Heart right ventricle (tissue), 16 donors: Measurements from ENCODE around the gene ERBB4. TPM values are rescaled to one million over a fixed set of nuclear protein-coding genes. Genes with fewer than 3 reads are reported as not detected.

ENCODE experiments used
- ATAC-seq, 8 donors: fragments of 200-7000 bp; cut with Tn5 transposase; one replicate each; pipeline ENCODE4 v1.9.1; 2020; ENCODE audit warnings: mild to moderate bottlenecking in 8 of 8, moderate library complexity in 8 of 8, moderate number of reproducible peaks in 1 of 8
- DNase-seq, 2 donors: peaks; one replicate each; pipeline ENCODE4 v3.0.0-alpha.2; 2020
- H3K27ac ChIP-seq, 10 donors: fragments of 200-600 bp; sonication (generic) in 2 of 10; one replicate each; pipeline versions ENCODE4 v1.5.0 to v1.8.0; 2020 to 2022; ENCODE audit warnings: mild to moderate bottlenecking in 3 of 10
- H3K27me3 ChIP-seq, 7 donors: fragments of 200-600 bp; one replicate each; pipeline ENCODE4 v1.8.0; 2021 to 2022; ENCODE audit warnings: mild to moderate bottlenecking in 2 of 7
- H3K36me3 ChIP-seq, 9 donors: fragments of 200-600 bp; sonication (generic) in 1 of 9; one replicate each; pipeline versions ENCODE4 v1.5.0 to v1.8.0; 2020 to 2022; ENCODE audit warnings: mild to moderate bottlenecking in 2 of 9
- H3K4me1 ChIP-seq, 9 donors: fragments of 200-600 bp; sonication (generic) in 1 of 9; one replicate each; pipeline versions ENCODE4 v1.5.0 to v1.8.0; 2020 to 2022; ENCODE audit warnings: mild to moderate bottlenecking in 4 of 9
- H3K4me3 ChIP-seq, 10 donors: fragments of 200-600 bp; sonication (generic) in 2 of 10; one replicate each; pipeline versions ENCODE4 v1.5.0 to v1.8.0; 2020 to 2022; ENCODE audit warnings: mild to moderate bottlenecking in 7 of 10, moderate library complexity in 2 of 10
- H3K9me3 ChIP-seq, 11 donors: fragments of 200-600 bp in 10 of 11; sonication (generic) in 2 of 11; one replicate each; pipeline versions ENCODE4 v1.5.0 to v1.8.0; 2013 to 2022; ENCODE audit warnings: mild to moderate bottlenecking in 2 of 11, control low read depth in 1 of 11, moderate library complexity in 1 of 11
- CTCF ChIP-seq, 9 donors: fragments of 200-600 bp; sonication (generic) in 2 of 9; IDR thresholded peaks; one replicate each; pipeline versions ENCODE4 v1.5.0 to v1.8.0; 2021 to 2022; ENCODE audit warnings: antibody characterized with exemption in 9 of 9, mild to moderate bottlenecking in 5 of 9, moderate library complexity in 1 of 9
- WGBS, 2 donors: extraction: QIAGEN DNeasy Blood & Tissue Kit; methylation state at CpG; one replicate each; pipeline ENCODE4 v1.1.7; 2013; ENCODE audit warnings: inconsistent platforms in 1 of 2; 5-methylcytosine and 5-hydroxymethylcytosine counted together
- intact Hi-C, 10 donors: fragments of 100-400 bp; cut with DNase I; formaldehyde crosslinking; loops; one replicate each; pipeline versions ENCODE4 v1.11.1 to v1.14.2; 2022
- polyA plus RNA-seq, 2 donors: library from polyadenylated mRNA; stranded (reverse); fragments of 200-250 nt; gene quantifications; one replicate each; pipeline ENCODE4 v1.2.3, GENCODE V29; 2013
- total RNA-seq, 10 donors: library from RNA; stranded (reverse); fragmentation: NEBNext Ultra II Directional in 3 of 10; extraction: Animal tissue kit (Norgen Biotek cat#: 25700) in 3 of 10; gene quantifications; one replicate each; pipeline versions ENCODE4 v1.2.1 to v1.2.4, GENCODE V29; 2021 to 2023
- donor health status: Arrhythmogenic right ventricular cardiomyopathy.
- donor health status: ischemic (EF 13 %, LVEDD 7.1; RV severe dilation, severe dysfunction).
- donor health status: healthy with polysubstance abuse.
- donor health status: DM: no; HTN: yes; CAD: no.
- donor health status: DM: no; HTN: no; CAD: no.
- donor health status: ischemic (EF 25% LVEDD 6.9; RV normal size, moderate dysfunction).
- donor health status: ischemic (EF 25% LVEDD 5.7; RV mildly dilated, moderate dysfunction).
- donor health status: healthy.
- donor health status: DM: yes; HTN: yes; CAD: no.
- donor health status: Ischemic cardiomyopathy.
- donor health status: ischemic (EF 35%, LVEDD 5.7; RV mildly dilated, moderate dysfunction).
- donor health status: nonischemic (EF 11% LVEDD 7.7; RV severe dilation, severe dysfunction).
- donor health status: DM: yes; HTN: yes; CAD: no.
- donor health status: PGD.
- donor health status: ischemic (EF 29% LVEDD 5.4; RV normal size, mild dysfunction).
- donor health status: nonischemic (EF 23%, LVEDD 6.1; RV moderate dilation, normal function).

Gene ERBB4
- total and polyA plus RNA-seq, 12 donors, result 1.2 to 24.6 (median 16.1) TPM

DNA sequence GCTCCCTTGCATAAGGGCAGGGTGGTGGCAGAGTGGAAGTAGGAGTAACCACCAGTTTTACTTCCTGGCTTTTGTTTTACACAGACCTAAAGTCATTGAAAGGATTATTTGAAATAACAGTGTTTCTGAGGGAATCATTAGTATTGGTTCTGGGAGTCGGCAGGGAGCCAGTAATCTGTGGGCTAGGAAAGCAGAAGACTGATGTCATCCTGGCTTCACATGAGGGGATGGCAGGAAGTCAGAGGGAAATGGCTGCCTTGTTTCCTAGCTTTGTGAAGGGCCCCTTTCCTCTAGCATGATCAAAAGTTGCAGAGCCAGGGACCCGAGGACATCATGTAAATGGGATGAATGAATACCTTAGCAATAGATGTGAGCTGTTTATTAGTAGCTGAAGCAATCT is 1189.6 kb downstream of the ERBB4 start:
- H3K36me3 ChIP-seq, result no peaks in the 10 kb centered on the region
- H3K27ac ChIP-seq, result no peak overlapping the region
- DNase-seq (no peak), ATAC-seq (no peak)
- TF ChIP-seq CTCF (IDR thresholded peaks at IDR 0.05), result no peak
- H3K27me3 ChIP-seq, result no peaks in the 10 kb centered on the region
- H3K9me3 ChIP-seq, result peaks cover 0 to 15% (median 0%) of the 10 kb centered on the region in 11 donors
- H3K4me3 ChIP-seq, result no peak overlapping the region
- WGBS, 2 donors, result 45 to 54% methylated on average over 2 of the region's 2 CpGs
- intact Hi-C loops, result no loop called here
- no peaks in the 10 kb centered on the region for H3K4me1 ChIP-seq

DNA sequence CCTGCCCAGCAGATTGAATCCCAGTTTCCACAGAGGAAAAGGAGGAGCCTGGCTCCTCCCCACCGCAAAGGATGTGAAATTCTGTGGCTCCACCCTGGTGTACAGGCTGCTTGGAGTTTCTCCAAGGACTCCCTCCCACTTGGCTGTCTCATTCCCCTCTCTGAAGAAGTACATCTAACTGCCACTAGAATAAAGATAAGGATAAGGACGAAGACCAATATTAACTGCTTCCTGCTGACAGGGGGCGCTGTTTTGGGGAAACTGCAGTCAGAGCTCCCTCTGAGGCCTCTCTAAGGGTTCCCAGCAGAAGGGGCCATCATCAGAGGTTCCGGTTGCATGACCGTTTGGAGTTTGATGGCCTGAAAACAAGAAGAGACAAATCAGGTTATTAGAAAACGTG is 1191.3 kb downstream of the ERBB4 start:
- no peak overlapping the region for H3K27ac ChIP-seq

GRCh38 chr2:211344289-211344688 is 1194.3 kb downstream of the ERBB4 start:
- ATAC-seq (no peak), DNase-seq (no peak)
- H3K4me1 ChIP-seq, result no peaks in the 10 kb centered on the region
- H3K4me3 ChIP-seq, result no peak overlapping the region
- no peak for TF ChIP-seq CTCF (IDR thresholded peaks at IDR 0.05)
- no peaks in the 10 kb centered on the region for H3K27me3 ChIP-seq
- intact Hi-C loops, result no loop called here
- H3K9me3 ChIP-seq, result peaks cover 0 to 15% (median 0%) of the 10 kb centered on the region in 11 donors
- no peak overlapping the region for H3K27ac ChIP-seq
- H3K36me3 ChIP-seq, result no peaks in the 10 kb centered on the region

More for the DNA sequence above, 1191.3 kb downstream of the ERBB4 start:
- intact Hi-C loops, result no loop called here
- no peaks in the 10 kb centered on the region for H3K36me3 ChIP-seq
- 67 to 75% methylated on average over 6 of the region's 6 CpGs for WGBS, 2 donors
- H3K4me1 ChIP-seq, result no peaks in the 10 kb centered on the region
- no peak for DNase-seq
- H3K27me3 ChIP-seq, result no peaks in the 10 kb centered on the region
- no peak for TF ChIP-seq CTCF (IDR thresholded peaks at IDR 0.05)
- H3K4me3 ChIP-seq, result no peak overlapping the region
- peaks cover 0 to 15% (median 0%) of the 10 kb centered on the region in 11 donors for H3K9me3 ChIP-seq
- ATAC-seq, result no peak

DNA sequence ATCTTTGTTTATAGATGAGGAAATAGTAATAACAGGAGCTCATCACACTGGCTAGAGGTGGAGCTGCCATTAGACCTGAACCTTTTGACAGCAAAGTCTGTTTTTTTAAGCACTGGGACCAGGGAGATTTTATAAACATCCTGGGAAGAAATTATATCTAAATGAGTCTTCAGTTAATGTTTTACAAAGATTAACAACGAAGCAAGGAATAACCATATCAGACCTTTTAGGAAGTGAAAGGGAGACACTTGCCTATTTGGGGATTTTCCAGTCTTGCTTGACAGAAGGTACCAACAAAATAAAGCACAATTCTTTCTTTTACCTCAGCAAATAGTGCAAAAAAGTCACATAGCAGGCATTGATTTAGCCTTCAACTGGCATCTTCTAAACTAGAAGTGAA is 1205.2 kb downstream of the ERBB4 start:
- no peak for TF ChIP-seq CTCF (IDR thresholded peaks at IDR 0.05)
- Histone ChIP-seq H3K36me3 (no peaks in the 10 kb centered on the region), H3K27ac (no peak overlapping the region), H3K27me3 (no peaks in the 10 kb centered on the region), H3K4me3 (no peak overlapping the region), H3K4me1 (no peaks in the 10 kb centered on the region), H3K9me3 (no peaks in the 10 kb centered on the region)
- ATAC-seq (no peak), DNase-seq (no peak)
- 33 to 35% methylated on average over 1 of the region's 1 CpG for WGBS, 2 donors
- intact Hi-C loops, result no loop called here

DNA sequence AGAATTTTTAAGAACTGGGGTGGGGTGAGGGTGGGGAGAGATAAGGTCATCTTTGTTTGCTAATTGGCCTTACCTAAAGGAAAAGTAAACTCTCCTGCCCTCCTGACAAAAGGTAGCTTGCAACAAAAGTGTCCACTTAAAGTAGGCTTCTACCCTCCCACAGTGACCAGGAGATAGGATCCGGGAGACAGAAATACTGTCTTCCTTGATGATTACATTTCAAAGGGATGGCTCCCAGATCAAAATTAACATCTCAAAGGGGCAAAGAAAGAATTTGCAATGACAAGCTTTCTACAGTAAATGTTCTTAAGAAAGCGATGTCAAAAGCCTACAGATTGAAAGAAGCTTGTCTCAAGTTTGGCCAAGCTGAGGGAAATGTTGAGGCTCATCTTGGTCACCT is 1206.9 kb downstream of the ERBB4 start:
- Histone ChIP-seq H3K4me1 (no peaks in the 10 kb centered on the region), H3K9me3 (no peaks in the 10 kb centered on the region), H3K27me3 (no peaks in the 10 kb centered on the region), H3K36me3 (no peaks in the 10 kb centered on the region), H3K4me3 (no peak overlapping the region), H3K27ac (no peak overlapping the region)
- intact Hi-C loops, result no loop called here
- DNase-seq (no peak), ATAC-seq (no peak)
- WGBS, 2 donors, result 43 to 47% methylated on average over 2 of the region's 2 CpGs
- no peak for TF ChIP-seq CTCF (IDR thresholded peaks at IDR 0.05)
